HL-60 (cell line): ENCODE results near the gene DUSP28.

ENCODE experiments used
- DNase-seq, 2 experiments: peaks; one replicate each; pipeline ENCODE4 v3.0.0-alpha.2; 2010 to 2020; ENCODE audit warnings: low read depth in 1 of 2, low spot score in 1 of 2
- H3K27ac ChIP-seq: fragments of 250-450 bp; sonication (Bioruptor Pico); replicated peaks from 2 replicates; pipeline ENCODE4 v1.5.1; 2020; ENCODE audit warnings: mild to moderate bottlenecking, moderate library complexity
- H3K27me3 ChIP-seq: fragments of 250-450 bp; sonication (Bioruptor Pico); 2 replicates; pipeline ENCODE4 v1.5.1; 2021; ENCODE audit warnings: mild to moderate bottlenecking, moderate library complexity; ENCODE audit not compliant: insufficient read depth, poor library complexity, severe bottlenecking
- H3K4me3 ChIP-seq: replicated peaks from 2 replicates; pipeline ENCODE4 v1.5.1; 2011; ENCODE audit warnings: mild to moderate bottlenecking, control low read depth, low read length; ENCODE audit not compliant: insufficient read depth
- GABPA ChIP-seq: IDR thresholded peaks from 2 replicates; pipeline ENCODE4 v1.6.1; 2012; ENCODE audit warnings: low read depth
- POLR2AphosphoS5 ChIP-seq: IDR thresholded peaks from 2 replicates; pipeline ENCODE4 v1.6.1; 2012; ENCODE audit warnings: low read depth
- SPI1 ChIP-seq: IDR thresholded peaks from 2 replicates; pipeline ENCODE4 v1.6.1; 2012; ENCODE audit warnings: low read depth, mild to moderate bottlenecking, borderline replicate concordance
- TF ChIP-seq, protein P1 (sequence below): IDR thresholded peaks from 2 replicates; pipeline ENCODE4 v1.6.1; 2012; ENCODE audit warnings: low read depth; ENCODE audit not compliant: insufficient replicate concordance
- TF ChIP-seq, protein P2 (sequence below): IDR thresholded peaks from one replicate; pipeline ENCODE4 v1.5.1; 2011; ENCODE audit warnings: low read length, control low read depth, inconsistent platforms; ENCODE audit not compliant: insufficient read depth

Gene DUSP28

DNA sequence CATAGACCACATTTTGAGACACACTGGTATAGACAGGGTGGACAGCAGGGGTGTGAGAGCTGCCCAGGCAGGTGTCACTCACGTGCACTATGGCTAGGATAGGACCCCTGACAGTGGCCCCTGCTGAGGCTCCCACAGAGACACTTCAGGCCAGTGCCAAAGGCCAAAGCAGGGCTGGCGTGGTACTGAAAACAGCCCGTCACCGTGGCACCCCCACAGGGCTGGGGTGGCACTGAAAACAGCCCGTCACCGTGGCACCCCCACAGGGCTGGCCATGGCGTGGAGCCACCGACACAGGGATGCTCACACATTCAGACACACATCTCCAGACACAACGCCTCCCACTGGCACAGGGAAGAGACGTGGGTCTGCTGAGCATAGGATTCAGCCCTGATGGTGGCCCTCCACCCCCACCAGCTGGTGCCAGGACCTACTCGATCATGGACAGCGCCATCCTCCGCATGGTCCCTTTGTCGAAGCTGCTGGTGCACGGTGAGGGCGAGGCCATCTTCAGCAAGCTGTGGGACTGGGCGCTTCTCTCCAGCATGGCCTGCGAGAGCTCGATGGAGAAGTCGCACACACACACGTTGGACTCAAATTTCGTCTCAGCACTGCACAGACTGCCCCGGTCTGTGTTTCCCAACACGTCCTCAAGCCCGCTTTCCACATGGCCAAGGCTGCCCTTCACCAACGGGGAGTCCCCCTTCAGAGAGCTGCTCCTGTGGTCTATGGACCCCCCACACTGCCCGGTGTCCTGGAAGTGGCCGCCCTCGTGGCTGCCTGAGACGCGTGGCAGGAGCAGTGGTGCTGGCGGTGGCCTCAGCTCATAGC lies 36.5 kb upstream of the DUSP28 start:
- no peak for DNase-seq
- TF ChIP-seq POLR2AphosphoS5, result no peak
- Histone ChIP-seq H3K27ac (no peak overlapping the region), H3K4me3 (no peak overlapping the region), H3K27me3 (no peaks in the 10 kb centered on the region)

DNA sequence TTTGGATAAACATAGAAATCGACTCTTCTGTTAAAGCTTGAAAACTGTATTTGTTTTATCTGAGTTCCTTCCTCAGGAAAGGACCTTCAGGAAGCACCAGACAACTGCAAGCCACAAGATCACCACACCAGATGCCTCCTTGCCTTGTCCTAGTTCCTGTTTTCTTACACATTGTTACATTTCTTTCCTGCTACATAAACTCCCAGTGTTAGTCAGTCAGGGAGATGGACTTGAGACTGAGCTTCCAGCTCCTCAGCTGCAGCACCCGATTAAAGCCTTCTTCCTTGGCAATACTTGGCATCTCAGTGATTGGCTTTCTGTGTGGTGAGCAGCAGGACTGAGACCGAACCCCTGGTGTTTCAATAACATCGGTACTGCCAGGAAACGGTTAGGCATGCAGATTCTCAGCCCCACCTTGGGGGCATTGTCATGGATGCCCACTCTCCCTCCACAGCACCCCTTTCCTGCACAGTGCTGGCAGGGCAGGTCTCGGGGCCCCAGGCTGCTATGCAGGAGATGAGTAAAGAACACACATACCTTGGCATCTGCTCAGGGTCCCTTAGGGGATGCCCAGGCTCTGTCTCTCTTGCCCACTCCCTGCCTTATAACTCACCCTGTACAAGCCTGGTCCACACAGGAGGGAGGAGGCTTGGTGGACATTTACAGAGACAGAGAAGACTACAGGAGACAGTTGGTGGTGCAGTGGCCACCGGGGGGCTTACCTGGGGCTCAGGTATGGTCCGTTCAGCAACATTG lies 35.0 kb upstream of the DUSP28 start:
- TF ChIP-seq POLR2AphosphoS5, result peak; percentile 47
- peak; percentile 28; the same call in 1 of the 2 replicates for TF ChIP-seq SPI1
- TF ChIP-seq, protein P1, sequence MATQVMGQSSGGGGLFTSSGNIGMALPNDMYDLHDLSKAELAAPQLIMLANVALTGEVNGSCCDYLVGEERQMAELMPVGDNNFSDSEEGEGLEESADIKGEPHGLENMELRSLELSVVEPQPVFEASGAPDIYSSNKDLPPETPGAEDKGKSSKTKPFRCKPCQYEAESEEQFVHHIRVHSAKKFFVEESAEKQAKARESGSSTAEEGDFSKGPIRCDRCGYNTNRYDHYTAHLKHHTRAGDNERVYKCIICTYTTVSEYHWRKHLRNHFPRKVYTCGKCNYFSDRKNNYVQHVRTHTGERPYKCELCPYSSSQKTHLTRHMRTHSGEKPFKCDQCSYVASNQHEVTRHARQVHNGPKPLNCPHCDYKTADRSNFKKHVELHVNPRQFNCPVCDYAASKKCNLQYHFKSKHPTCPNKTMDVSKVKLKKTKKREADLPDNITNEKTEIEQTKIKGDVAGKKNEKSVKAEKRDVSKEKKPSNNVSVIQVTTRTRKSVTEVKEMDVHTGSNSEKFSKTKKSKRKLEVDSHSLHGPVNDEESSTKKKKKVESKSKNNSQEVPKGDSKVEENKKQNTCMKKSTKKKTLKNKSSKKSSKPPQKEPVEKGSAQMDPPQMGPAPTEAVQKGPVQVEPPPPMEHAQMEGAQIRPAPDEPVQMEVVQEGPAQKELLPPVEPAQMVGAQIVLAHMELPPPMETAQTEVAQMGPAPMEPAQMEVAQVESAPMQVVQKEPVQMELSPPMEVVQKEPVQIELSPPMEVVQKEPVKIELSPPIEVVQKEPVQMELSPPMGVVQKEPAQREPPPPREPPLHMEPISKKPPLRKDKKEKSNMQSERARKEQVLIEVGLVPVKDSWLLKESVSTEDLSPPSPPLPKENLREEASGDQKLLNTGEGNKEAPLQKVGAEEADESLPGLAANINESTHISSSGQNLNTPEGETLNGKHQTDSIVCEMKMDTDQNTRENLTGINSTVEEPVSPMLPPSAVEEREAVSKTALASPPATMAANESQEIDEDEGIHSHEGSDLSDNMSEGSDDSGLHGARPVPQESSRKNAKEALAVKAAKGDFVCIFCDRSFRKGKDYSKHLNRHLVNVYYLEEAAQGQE, result no peak
- no peak for TF ChIP-seq GABPA
- Histone ChIP-seq H3K27ac (no peak overlapping the region), H3K27me3 (no peaks in the 10 kb centered on the region), H3K4me3 (no peak overlapping the region)
- DNase-seq, result peak in 1 of 2 experiments; percentile 47

DNA sequence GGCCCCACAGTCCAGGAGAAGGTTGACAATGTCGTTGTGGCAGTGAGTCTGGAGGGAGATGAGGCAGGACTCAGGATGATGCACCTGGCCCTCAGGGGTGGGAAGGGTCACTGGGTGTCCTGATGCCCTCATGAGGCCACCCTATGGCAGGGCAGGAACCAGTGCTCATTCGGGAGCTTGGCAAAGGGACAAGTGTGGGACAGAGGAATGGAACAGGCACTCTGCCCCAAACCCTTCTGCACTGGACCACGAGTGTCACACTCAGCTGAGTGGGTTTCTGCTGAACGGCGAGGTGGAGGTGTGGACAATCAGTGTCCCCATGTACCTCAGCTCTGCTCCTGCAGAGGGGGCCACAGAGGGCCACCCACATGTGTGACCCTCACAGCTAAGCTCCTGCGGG lies 34.4 kb upstream of the DUSP28 start:
- no peak for DNase-seq
- no peaks in the 10 kb centered on the region for H3K27me3 ChIP-seq
- H3K4me3 ChIP-seq, result no peak overlapping the region
- TF ChIP-seq, protein P1, result no peak
- TF ChIP-seq, protein P2, sequence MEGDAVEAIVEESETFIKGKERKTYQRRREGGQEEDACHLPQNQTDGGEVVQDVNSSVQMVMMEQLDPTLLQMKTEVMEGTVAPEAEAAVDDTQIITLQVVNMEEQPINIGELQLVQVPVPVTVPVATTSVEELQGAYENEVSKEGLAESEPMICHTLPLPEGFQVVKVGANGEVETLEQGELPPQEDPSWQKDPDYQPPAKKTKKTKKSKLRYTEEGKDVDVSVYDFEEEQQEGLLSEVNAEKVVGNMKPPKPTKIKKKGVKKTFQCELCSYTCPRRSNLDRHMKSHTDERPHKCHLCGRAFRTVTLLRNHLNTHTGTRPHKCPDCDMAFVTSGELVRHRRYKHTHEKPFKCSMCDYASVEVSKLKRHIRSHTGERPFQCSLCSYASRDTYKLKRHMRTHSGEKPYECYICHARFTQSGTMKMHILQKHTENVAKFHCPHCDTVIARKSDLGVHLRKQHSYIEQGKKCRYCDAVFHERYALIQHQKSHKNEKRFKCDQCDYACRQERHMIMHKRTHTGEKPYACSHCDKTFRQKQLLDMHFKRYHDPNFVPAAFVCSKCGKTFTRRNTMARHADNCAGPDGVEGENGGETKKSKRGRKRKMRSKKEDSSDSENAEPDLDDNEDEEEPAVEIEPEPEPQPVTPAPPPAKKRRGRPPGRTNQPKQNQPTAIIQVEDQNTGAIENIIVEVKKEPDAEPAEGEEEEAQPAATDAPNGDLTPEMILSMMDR, result no peak
- TF ChIP-seq GABPA, result no peak
- no peak for TF ChIP-seq POLR2AphosphoS5
- TF ChIP-seq SPI1, result no peak
- no peak overlapping the region for H3K27ac ChIP-seq

DNA sequence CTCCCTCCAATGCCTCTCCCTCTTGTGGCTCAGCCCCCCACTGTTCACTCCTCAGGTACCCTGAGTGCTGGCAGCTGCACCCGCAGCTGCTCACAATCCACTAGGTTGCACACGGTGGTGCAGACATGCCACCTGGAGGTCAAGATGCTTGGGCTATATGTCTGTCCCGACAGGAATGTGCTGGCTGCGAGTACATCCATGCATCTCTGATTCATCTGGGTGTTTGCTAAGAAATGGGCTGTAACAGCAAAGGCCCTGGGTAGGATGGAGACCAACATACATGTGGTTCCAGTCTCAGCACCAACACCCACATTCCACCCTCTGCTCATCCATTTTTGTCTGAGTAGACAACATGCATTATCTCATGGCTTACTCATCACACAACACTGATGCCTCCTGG lies 33.6 kb upstream of the DUSP28 start:
- no peak overlapping the region for H3K4me3 ChIP-seq
- DNase-seq, result no peak
- TF ChIP-seq GABPA (no peak), POLR2AphosphoS5 (no peak), SPI1 (no peak)
- TF ChIP-seq, protein P2, result no peak
- TF ChIP-seq, protein P1, result no peak
- no peak overlapping the region for H3K27ac ChIP-seq
- no peaks in the 10 kb centered on the region for H3K27me3 ChIP-seq
